T-cell (primary cell): ENCODE measurements around the gene FADS1. TPM values are rescaled to one million over a fixed set of nuclear protein-coding genes. Genes with fewer than 3 reads are reported as not detected.

Experiments
- ATAC-seq, 4 experiments: fragments of 200-7000 bp in 3 of 4; fragments of 150-1000 bp in 1 of 4; cut with Tn5 transposase; replicated peaks in 1 of 4; 1 replicate in 3 of 4; 2 replicates in 1 of 4; pipeline ENCODE4 v1.10.0; 2021; ENCODE audit warnings: moderate library complexity in 3 of 4, mild to moderate bottlenecking in 2 of 4, moderate number of reproducible peaks in 1 of 4
- CTCF ChIA-PET, 2 donors: fragments of 300-600 bp; sonication (Branson Sonifier 250); formaldehyde crosslinking; loops; one replicate each; lab custom pipeline; 2022; ENCODE audit warnings: antibody characterized with exemption in 2 of 2; lab: Charles Lee
- POLR2A ChIA-PET, 2 donors: fragments of 300-600 bp; sonication (Branson Sonifier 250); formaldehyde crosslinking; loops; one replicate each; lab custom pipeline; 2022; ENCODE audit warnings: antibody characterized with exemption in 2 of 2; lab: Charles Lee
- DNase-seq, 35 experiments: peaks; one replicate each; pipeline versions ENCODE4 v3.0.0 to v3.0.0-alpha.2; 2013 to 2023
- H3K27ac ChIP-seq: one replicate; pipeline ENCODE4 v1.5.1; 2013; ENCODE audit warnings: low read length
- H3K27me3 ChIP-seq, 2 experiments: replicated peaks in 1 of 2; 1 replicate in 1 of 2; 2 replicates in 1 of 2; pipeline versions ENCODE4 v1.6.1 to v1.7.0; 2013; ENCODE audit warnings: low read length in 1 of 2, mixed read lengths in 1 of 2; ENCODE audit not compliant: control insufficient read depth in 2 of 2, insufficient read depth in 2 of 2; ENCODE audit errors: extremely low read depth in 1 of 2
- H3K36me3 ChIP-seq, 2 donors: 1 replicate in 1 of 2; 2 replicates in 1 of 2; pipeline versions ENCODE4 v1.6.1 to v1.7.0; 2013; ENCODE audit warnings: low read length in 1 of 2; ENCODE audit not compliant: control insufficient read depth in 2 of 2, insufficient read depth in 1 of 2; ENCODE audit errors: extremely low read depth in 1 of 2
- H3K4me1 ChIP-seq, 2 experiments: 1 replicate in 1 of 2; 2 replicates in 1 of 2; pipeline versions ENCODE4 v1.6.1 to v1.7.0; 2013; ENCODE audit warnings: low read length in 2 of 2, mixed read lengths in 1 of 2; ENCODE audit not compliant: insufficient read depth in 2 of 2, control insufficient read depth in 1 of 2; ENCODE audit errors: extremely low read depth in 1 of 2
- H3K4me3 ChIP-seq, 2 donors: 1 replicate in 1 of 2; 2 replicates in 1 of 2; pipeline versions ENCODE4 v1.5.1 to v1.7.0; 2013; ENCODE audit warnings: mild to moderate bottlenecking in 2 of 2, low read length in 1 of 2, moderate library complexity in 1 of 2; ENCODE audit not compliant: control insufficient read depth in 1 of 2; ENCODE audit errors: extremely low read depth in 1 of 2
- H3K9me3 ChIP-seq: 2 replicates; pipeline ENCODE4 v1.7.0; 2013
- H3K27ac Mint-ChIP-seq, 2 donors: one replicate each; pipeline ENCODE4 v1.8.0; 2020 to 2021; ENCODE audit warnings: mild to moderate bottlenecking in 2 of 2, mixed read lengths in 2 of 2
- H3K27me3 Mint-ChIP-seq, 2 donors: one replicate each; pipeline ENCODE4 v1.8.0; 2021 to 2022; ENCODE audit warnings: mixed read lengths in 2 of 2
- H3K36me3 Mint-ChIP-seq: one replicate; pipeline ENCODE4 v1.8.0; 2021; ENCODE audit warnings: mixed read lengths
- H3K4me1 Mint-ChIP-seq, 3 donors: one replicate each; pipeline ENCODE4 v1.8.0; 2020 to 2022; ENCODE audit warnings: mixed read lengths in 3 of 3, mild to moderate bottlenecking in 1 of 3
- H3K4me3 Mint-ChIP-seq, 3 donors: one replicate each; pipeline ENCODE4 v1.8.0; 2020 to 2022; ENCODE audit warnings: mild to moderate bottlenecking in 3 of 3, mixed read lengths in 3 of 3, moderate library complexity in 3 of 3
- H3K9me3 Mint-ChIP-seq, 3 donors: one replicate each; pipeline ENCODE4 v1.8.0; 2020 to 2022; ENCODE audit warnings: mixed read lengths in 3 of 3
- WGBS: methylation state at CpG from one replicate; pipeline ENCODE4 v1.1.5; 2013; ENCODE audit warnings: missing lambda C conversion rate; ENCODE audit not compliant: insufficient coverage; 5-methylcytosine and 5-hydroxymethylcytosine counted together
- total RNA-seq, 35 experiments: library from RNA in 6 of 35; stranded (reverse) in 6 of 35; fragments of 120-200 nt in 1 of 35; gene quantifications; one replicate each; pipeline versions ENCODE4 v1.2.1 to v1.2.4 and lab custom pipeline; 2013 to 2026

The FADS1 gene
- total RNA-seq, 5 donors from 2014 or later (not counting 1 experiment from before 2014, with no cell fraction given), result 1.9 to 8.8 (median 2.9) TPM

DNA sequence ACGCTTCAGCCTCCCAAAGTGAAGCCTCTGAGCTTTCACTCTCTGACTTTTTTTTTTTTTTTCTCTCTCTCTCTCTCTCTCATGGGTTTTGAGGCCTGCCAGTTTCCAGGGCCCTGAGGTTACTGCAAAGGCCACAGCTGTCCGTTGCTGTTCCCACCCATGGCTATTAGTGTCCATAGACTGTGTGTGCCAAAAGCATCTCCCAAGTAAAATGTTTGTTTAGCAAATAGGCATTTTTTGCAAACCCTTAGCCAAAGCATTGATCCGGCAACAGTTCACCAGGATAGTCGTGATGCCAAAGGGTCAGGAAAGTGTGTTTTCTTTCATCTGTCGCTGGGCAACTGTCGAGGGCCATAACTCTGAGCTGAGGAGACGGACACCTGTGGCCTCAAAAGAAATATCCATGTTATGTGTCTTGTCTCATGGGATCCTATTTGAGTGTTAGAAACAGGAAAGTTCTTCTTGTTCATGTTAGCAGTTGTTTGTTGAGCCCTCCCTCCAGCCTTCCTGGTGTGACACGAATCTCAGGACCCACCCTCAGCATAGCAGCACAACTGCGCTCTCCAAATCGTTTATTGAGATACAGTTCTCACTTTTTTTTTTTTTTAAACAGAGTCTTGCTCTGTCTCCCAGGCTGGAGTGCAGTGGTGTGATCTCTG is 29.7 kb upstream of the FADS1 start:
- ATAC-seq (no peak), DNase-seq (no peak)
- Histone ChIP-seq H3K4me3 (no peak overlapping the region), H3K4me1 (no peaks in the 10 kb centered on the region), H3K36me3 (peaks cover 0 to 11% of the 10 kb centered on the region in 2 donors), H3K27me3 (peaks cover 0 to 4% of the 10 kb centered on the region in 2 experiments), H3K9me3 (no peaks in the 10 kb centered on the region), H3K27ac (no peak overlapping the region)
- 82% methylated on average over 8 of the region's 10 CpGs for WGBS
- Mint-ChIP-seq H3K27me3 (no peaks in the 10 kb centered on the region), H3K4me1 (no peaks in the 10 kb centered on the region), H3K4me3 (no peak overlapping the region), H3K27ac (no peak overlapping the region), H3K9me3 (no peaks in the 10 kb centered on the region), H3K36me3 (no peaks in the 10 kb centered on the region)
- POLR2A ChIA-PET, result interaction anchor here in 1 of 2 donors (0.7 kb wide), 1 partner anchor 56 kb away, joined by 7 read pairs; no protein-coding TSS in a partner anchor
- CTCF ChIA-PET, result interaction anchor here in 1 of 2 donors (0.9 kb wide), 1 partner anchor 48 kb away, joined by 7 read pairs; no protein-coding TSS in a partner anchor

DNA sequence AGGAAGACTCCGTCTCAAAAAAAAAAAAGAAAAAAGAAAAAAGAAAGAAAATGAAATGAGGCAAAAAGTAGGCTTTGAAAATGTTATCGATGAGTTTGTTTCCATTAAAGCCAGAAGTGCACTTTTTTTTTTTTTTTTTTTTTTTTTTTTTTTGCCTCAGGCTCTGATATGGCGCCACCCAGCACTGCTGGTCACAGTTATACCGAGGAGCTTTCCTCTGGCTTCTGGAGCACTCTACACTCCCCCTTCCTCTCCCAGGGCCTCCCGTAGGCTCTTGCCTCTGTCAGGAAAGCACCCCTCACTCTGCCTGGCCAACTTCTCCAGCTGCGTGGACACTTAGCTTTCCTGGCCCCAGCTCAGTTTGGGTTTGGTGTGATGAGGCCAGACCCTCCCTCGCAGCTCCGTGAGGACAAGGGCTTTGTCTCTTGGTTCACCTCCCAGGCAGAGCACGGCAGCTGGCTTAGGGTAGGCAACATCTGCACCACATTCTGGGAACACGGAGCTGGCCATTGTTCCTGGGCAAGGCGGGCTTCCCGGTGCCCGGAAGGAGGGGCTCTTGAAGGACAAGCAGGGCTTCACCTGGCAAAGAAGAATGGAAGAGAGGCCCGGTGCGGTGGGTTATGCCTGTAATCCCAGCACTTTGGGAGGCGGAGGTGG is 28.2 kb upstream of the FADS1 start:
- Mint-ChIP-seq H3K9me3 (no peaks in the 10 kb centered on the region), H3K27ac (no peak overlapping the region), H3K4me1 (no peaks in the 10 kb centered on the region), H3K4me3 (no peak overlapping the region), H3K36me3 (no peaks in the 10 kb centered on the region), H3K27me3 (no peaks in the 10 kb centered on the region)
- Histone ChIP-seq H3K4me3 (no peak overlapping the region), H3K36me3 (peaks cover 2 to 10% of the 10 kb centered on the region in 2 donors), H3K27me3 (peaks cover 0 to 4% of the 10 kb centered on the region in 2 experiments), H3K9me3 (no peaks in the 10 kb centered on the region), H3K4me1 (no peaks in the 10 kb centered on the region), H3K27ac (no peak overlapping the region)
- no peak for DNase-seq
- no peak for ATAC-seq
- POLR2A ChIA-PET, result interaction anchor here in 1 of 2 donors (0.5 kb wide), 1 partner anchor 17 kb away, joined by 3 read pairs; the partner anchor contains the start of gene FADS2
- CTCF ChIA-PET, result interaction anchor here in 1 of 2 donors (0.6 kb wide), 1 partner anchor 322 kb away, joined by 5 read pairs; no protein-coding TSS in a partner anchor
- WGBS, result 89% methylated on average over 9 of the region's 16 CpGs

DNA sequence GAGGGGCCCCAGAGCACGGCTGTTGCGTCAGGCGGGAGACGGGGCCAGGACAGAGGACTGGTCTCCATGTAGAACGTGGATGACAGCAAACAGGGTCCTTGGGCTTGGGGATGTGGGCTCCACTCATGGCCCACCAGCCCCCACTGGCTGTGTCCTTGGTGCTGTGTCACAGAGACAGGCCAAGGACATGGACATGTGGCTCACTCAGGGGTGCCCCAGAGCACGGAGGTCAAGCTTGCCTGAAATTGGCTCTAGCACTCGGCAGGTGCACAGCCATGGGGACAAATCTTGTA is 25.7 kb upstream of the FADS1 start:
- Histone ChIP-seq H3K4me3 (no peak overlapping the region), H3K4me1 (no peaks in the 10 kb centered on the region), H3K36me3 (peaks cover 2 to 4% of the 10 kb centered on the region in 2 donors), H3K27me3 (peaks cover 0 to 7% of the 10 kb centered on the region in 2 experiments), H3K9me3 (no peaks in the 10 kb centered on the region), H3K27ac (no peak overlapping the region)
- 89% methylated on average over 7 of the region's 7 CpGs for WGBS
- DNase-seq, result no peak
- H3K27ac Mint-ChIP-seq, result no peak overlapping the region
- ChIA-PET POLR2A (no interaction called here), CTCF (no interaction called here)
- H3K4me1 Mint-ChIP-seq, result no peaks in the 10 kb centered on the region
- no peaks in the 10 kb centered on the region for H3K36me3 Mint-ChIP-seq
- H3K4me3 Mint-ChIP-seq, result no peak overlapping the region
- ATAC-seq, result no peak
- H3K9me3 Mint-ChIP-seq, result no peaks in the 10 kb centered on the region
- no peaks in the 10 kb centered on the region for H3K27me3 Mint-ChIP-seq

DNA sequence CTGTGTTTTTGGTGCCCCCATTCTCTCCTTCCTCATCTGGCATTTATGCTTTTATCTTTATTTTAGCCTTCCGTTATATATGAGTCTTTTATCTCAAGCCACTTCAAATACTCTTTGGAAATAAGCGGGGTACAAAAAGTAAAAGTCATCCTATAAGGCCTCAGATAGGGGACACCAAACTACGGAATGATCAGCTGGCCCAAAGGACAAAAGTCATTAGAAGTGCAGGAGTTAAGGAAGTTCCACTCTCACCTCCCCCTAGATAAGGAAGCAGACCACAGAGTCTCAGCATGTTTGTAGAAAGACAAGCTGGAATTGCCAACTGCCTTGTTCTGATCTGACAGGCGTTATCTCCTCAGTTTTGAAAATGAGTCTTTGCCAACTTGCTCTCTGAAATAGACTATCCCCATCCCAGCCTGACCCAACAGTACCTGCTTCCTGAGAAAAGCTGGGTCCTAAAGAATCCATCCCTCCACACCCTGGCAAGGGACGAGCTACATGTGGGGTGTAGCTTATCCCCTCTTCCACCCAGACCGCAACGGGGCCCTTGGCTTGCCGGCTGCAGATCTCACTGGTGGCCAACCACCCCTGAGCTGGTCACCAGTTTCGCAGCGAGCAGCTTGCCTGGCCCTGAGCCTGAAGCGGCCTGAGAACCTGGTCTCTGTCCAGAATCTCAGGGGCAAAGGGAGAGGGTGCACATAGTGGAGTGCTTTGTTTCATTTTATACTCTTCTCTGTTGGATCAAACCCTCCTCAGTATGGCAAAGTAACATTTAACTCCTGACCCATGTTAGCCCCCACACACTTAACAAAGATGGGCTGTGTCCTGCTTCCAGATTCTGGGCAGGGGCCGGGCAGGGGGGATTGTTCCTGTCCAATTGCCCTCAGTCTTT is 25.1 kb upstream of the FADS1 start:
- Histone ChIP-seq H3K4me3 (no peak overlapping the region), H3K27ac (no peak overlapping the region), H3K27me3 (peaks cover 0 to 7% of the 10 kb centered on the region in 2 experiments), H3K36me3 (peaks cover 2 to 4% of the 10 kb centered on the region in 2 donors), H3K9me3 (no peaks in the 10 kb centered on the region), H3K4me1 (no peaks in the 10 kb centered on the region)
- H3K9me3 Mint-ChIP-seq, result no peaks in the 10 kb centered on the region
- H3K4me1 Mint-ChIP-seq, result no peaks in the 10 kb centered on the region
- POLR2A ChIA-PET, result no interaction called here
- no peak overlapping the region for H3K27ac Mint-ChIP-seq
- DNase-seq (no peak), ATAC-seq (no peak)
- CTCF ChIA-PET, result interaction anchor here in 1 of 2 donors (0.7 kb wide), 1 partner anchor 218 kb away, joined by 3 read pairs; no protein-coding TSS in a partner anchor
- WGBS, result 93% methylated on average over 2 of the region's 12 CpGs
- no peak overlapping the region for H3K4me3 Mint-ChIP-seq
- H3K36me3 Mint-ChIP-seq, result no peaks in the 10 kb centered on the region
- H3K27me3 Mint-ChIP-seq, result no peaks in the 10 kb centered on the region

DNA sequence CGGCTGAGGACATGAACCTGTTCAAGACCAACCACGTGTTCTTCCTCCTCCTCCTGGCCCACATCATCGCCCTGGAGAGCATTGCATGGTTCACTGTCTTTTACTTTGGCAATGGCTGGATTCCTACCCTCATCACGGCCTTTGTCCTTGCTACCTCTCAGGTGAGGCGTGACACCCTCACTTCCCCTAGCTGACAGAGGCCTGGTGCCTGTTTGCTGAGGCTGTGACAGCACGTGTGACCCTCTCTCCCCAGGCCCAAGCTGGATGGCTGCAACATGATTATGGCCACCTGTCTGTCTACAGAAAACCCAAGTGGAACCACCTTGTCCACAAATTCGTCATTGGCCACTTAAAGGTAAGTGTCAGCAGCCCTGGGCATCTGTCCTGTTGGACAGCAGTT is 23.6 kb upstream of the FADS1 start:
- peaks cover 0 to 3% of the 10 kb centered on the region in 2 experiments for H3K4me1 ChIP-seq
- WGBS, result 84% methylated on average over 7 of the region's 7 CpGs
- ATAC-seq, result no peak
- H3K9me3 ChIP-seq, result no peaks in the 10 kb centered on the region
- Mint-ChIP-seq H3K27ac (no peak overlapping the region), H3K27me3 (no peaks in the 10 kb centered on the region), H3K9me3 (no peaks in the 10 kb centered on the region), H3K4me3 (no peak overlapping the region), H3K36me3 (no peaks in the 10 kb centered on the region), H3K4me1 (peaks cover 1 to 5% (median 5%) of the 10 kb centered on the region in 3 donors)
- H3K27me3 ChIP-seq, result peaks cover 0 to 10% of the 10 kb centered on the region in 2 experiments
- CTCF ChIA-PET, result no interaction called here
- no peak overlapping the region for H3K27ac ChIP-seq
- POLR2A ChIA-PET, result no interaction called here
- H3K4me3 ChIP-seq, result no peak overlapping the region
- no peak for DNase-seq
- peaks cover 2 to 4% of the 10 kb centered on the region in 2 donors for H3K36me3 ChIP-seq

DNA sequence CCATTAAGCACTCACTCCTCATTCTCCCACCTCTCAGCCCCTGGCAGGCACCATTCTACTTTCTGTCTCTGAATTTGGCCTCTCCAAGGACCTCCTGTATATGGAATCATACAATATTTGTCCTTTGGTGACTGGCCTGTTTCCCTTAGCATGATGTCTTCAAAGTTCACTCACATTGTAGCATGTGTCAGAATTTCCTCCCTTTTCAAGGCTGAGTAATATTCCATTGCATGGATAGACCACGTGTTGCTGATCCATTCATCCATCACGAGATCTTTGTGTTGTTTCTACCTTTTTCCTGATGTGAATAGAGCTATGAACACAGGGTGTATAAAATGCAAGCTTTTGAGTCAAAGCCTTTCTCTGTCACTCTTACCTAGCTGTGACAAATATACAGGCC is 22.9 kb upstream of the FADS1 start:
- no peak for ATAC-seq
- Histone ChIP-seq H3K9me3 (no peaks in the 10 kb centered on the region), H3K4me1 (peaks cover 3 to 10% of the 10 kb centered on the region in 2 experiments), H3K27me3 (peaks cover 0 to 10% of the 10 kb centered on the region in 2 experiments), H3K4me3 (no peak overlapping the region), H3K36me3 (peaks cover 2 to 4% of the 10 kb centered on the region in 2 donors), H3K27ac (no peak overlapping the region)
- Mint-ChIP-seq H3K9me3 (no peaks in the 10 kb centered on the region), H3K4me3 (no peak overlapping the region), H3K27me3 (no peaks in the 10 kb centered on the region), H3K4me1 (peaks cover 4 to 11% (median 9%) of the 10 kb centered on the region in 3 donors), H3K36me3 (no peaks in the 10 kb centered on the region), H3K27ac (no peak overlapping the region)
- WGBS, result 100% methylated on average over 1 of the region's 2 CpGs
- no peak for DNase-seq
- POLR2A ChIA-PET, result no interaction called here
- CTCF ChIA-PET, result no interaction called here
